Fibroblast of lung (primary cell): ENCODE measurements around the gene TAS2R1. TPM values are rescaled to one million over a fixed set of nuclear protein-coding genes. Genes with fewer than 3 reads are reported as not detected.

Experiments
- DNase-seq, 2 donors: peaks; one replicate each; pipeline versions ENCODE4 v3.0.0 to v3.0.0-alpha.2; 2010; ENCODE audit warnings: low read depth in 2 of 2
- H2AFZ ChIP-seq: 2 replicates; pipeline ENCODE4 v1.5.1; 2012; ENCODE audit warnings: low read length, control low read depth, inconsistent platforms
- H3K27ac ChIP-seq: 2 replicates; pipeline ENCODE4 v1.5.1; 2011; ENCODE audit warnings: low read length, control low read depth; ENCODE audit not compliant: insufficient read depth
- H3K27me3 ChIP-seq: 2 replicates; pipeline ENCODE4 v1.5.1; 2011; ENCODE audit warnings: mild to moderate bottlenecking, low read length; ENCODE audit not compliant: control insufficient read depth, insufficient read depth
- H3K36me3 ChIP-seq: 2 replicates; pipeline ENCODE4 v1.5.1; 2011; ENCODE audit warnings: low read length; ENCODE audit not compliant: control insufficient read depth, insufficient read depth
- H3K4me1 ChIP-seq: 2 replicates; pipeline ENCODE4 v1.5.1; 2011; ENCODE audit warnings: low read length; ENCODE audit not compliant: control insufficient read depth, insufficient read depth; ENCODE audit errors: extremely low read depth
- H3K4me2 ChIP-seq: 2 replicates; pipeline ENCODE4 v1.5.1; 2011; ENCODE audit warnings: low read length, control low read depth; ENCODE audit not compliant: insufficient read depth; ENCODE audit errors: extremely low read depth
- H3K4me3 ChIP-seq, 4 experiments: fragments of 200-600 bp in 1 of 4; sonication (generic) in 1 of 4; replicated peaks in 1 of 4; 2 replicates each; pipeline ENCODE4 v1.5.1; 2011 to 2016; ENCODE audit warnings: low read length in 4 of 4, low read depth in 3 of 4, mild to moderate bottlenecking in 3 of 4, control low read depth in 2 of 4, inconsistent platforms in 1 of 4, mixed read lengths in 1 of 4; ENCODE audit not compliant: insufficient read depth in 1 of 4; ENCODE audit errors: control extremely low read depth in 1 of 4
- H3K79me2 ChIP-seq: 2 replicates; pipeline ENCODE4 v1.5.1; 2012; ENCODE audit warnings: mild to moderate bottlenecking, low read length, inconsistent platforms; ENCODE audit not compliant: control insufficient read depth, insufficient read depth
- H3K9ac ChIP-seq: 2 replicates; pipeline ENCODE4 v1.5.1; 2011; ENCODE audit warnings: mild to moderate bottlenecking, low read length, control low read depth; ENCODE audit not compliant: insufficient read depth
- H3K9me3 ChIP-seq: 2 replicates; pipeline ENCODE4 v1.5.1; 2012; ENCODE audit warnings: low read depth, low read length; ENCODE audit not compliant: control insufficient read depth, insufficient read depth
- H4K20me1 ChIP-seq: 2 replicates; pipeline ENCODE4 v1.5.1; 2011; ENCODE audit warnings: low read length; ENCODE audit not compliant: control insufficient read depth, insufficient read depth; ENCODE audit errors: extremely low read depth
- EZH2 ChIP-seq: IDR thresholded peaks from 2 replicates; pipeline ENCODE4 v1.5.1; 2012; ENCODE audit warnings: low read length, control low read depth, mild to moderate bottlenecking; ENCODE audit errors: missing control alignments
- polyA plus RNA-seq, 2 donors: library from polyadenylated mRNA; depleted of rRNA in 1 of 2; stranded (reverse) in 1 of 2; unstranded in 1 of 2; fragments of >200 nt; gene quantifications; 2 replicates each; pipeline ENCODE4 v1.2.1, GENCODE V29; 2011 to 2012; ENCODE audit warnings: missing spikeins in 1 of 2
- total RNA-seq: library from RNA; depleted of rRNA; stranded (reverse); fragments of >200 nt; gene quantifications from 2 replicates; pipeline ENCODE4 v1.2.1, GENCODE V29; 2014
- TF ChIP-seq, protein P1 (sequence below), 2 donors: IDR thresholded peaks in 1 of 2; conservative IDR thresholded peaks in 1 of 2; 1 replicate in 1 of 2; 2 replicates in 1 of 2; pipeline ENCODE4 v1.5.1; 2011 to 2012; ENCODE audit warnings: low read length in 2 of 2, control low read depth in 1 of 2, inconsistent platforms in 1 of 2, low read depth in 1 of 2, mild to moderate bottlenecking in 1 of 2

Gene TAS2R1
- total and polyA plus RNA-seq, 2 donors (not counting 1 experiment from before 2014, with no cell fraction given): 0.18 TPM; not detected in 1

DNA sequence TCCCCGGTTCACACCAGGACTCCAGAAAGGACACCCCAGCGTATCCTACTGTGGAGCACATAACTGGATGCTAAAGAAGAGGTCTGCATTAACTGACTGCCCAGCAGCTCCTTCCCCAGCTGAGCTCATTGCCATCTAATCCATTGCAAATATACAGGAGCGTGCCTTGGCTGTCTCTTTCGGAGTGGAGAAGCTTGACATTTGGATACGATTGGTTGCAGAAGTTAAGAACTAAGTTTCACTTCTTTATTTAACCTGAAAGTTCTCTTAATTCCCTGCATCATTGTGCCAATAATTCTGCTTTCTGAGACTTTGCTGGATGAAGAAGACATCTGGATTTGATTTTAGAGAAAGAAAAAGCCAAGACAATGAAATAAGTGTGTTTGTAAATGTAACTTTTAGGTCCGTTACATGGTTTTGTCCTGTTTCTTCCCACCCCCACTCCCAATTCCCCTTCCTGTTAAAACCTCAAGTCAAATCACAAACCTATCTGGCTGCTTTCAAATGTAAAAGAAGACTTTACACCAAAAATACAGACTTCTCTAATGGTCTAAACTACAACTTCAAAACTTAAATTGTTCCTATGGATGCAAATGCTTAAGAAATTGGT, 33.9 kb downstream of the TAS2R1 start:
- no peak overlapping the region for H2AFZ ChIP-seq
- H3K36me3 ChIP-seq: no peaks in the 10 kb centered on the region
- H3K4me2 ChIP-seq: no peak overlapping the region
- H3K27ac ChIP-seq: no peak overlapping the region
- no peaks in the 10 kb centered on the region for H3K9me3 ChIP-seq
- H3K9ac ChIP-seq: no peak overlapping the region
- H3K4me3 ChIP-seq: peak overlapping the region in 2 of 4 experiments; percentile 28 to 30
- H3K4me1 ChIP-seq: no peaks in the 10 kb centered on the region
- H3K27me3 ChIP-seq: no peaks in the 10 kb centered on the region
- H3K79me2 ChIP-seq: no peaks in the 10 kb centered on the region
- TF ChIP-seq, protein P1, sequence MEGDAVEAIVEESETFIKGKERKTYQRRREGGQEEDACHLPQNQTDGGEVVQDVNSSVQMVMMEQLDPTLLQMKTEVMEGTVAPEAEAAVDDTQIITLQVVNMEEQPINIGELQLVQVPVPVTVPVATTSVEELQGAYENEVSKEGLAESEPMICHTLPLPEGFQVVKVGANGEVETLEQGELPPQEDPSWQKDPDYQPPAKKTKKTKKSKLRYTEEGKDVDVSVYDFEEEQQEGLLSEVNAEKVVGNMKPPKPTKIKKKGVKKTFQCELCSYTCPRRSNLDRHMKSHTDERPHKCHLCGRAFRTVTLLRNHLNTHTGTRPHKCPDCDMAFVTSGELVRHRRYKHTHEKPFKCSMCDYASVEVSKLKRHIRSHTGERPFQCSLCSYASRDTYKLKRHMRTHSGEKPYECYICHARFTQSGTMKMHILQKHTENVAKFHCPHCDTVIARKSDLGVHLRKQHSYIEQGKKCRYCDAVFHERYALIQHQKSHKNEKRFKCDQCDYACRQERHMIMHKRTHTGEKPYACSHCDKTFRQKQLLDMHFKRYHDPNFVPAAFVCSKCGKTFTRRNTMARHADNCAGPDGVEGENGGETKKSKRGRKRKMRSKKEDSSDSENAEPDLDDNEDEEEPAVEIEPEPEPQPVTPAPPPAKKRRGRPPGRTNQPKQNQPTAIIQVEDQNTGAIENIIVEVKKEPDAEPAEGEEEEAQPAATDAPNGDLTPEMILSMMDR (conservative IDR thresholded peaks at IDR 0.05 in 1 of 2, IDR thresholded peaks at IDR 0.05 in 1 of 2; ENCODE audit: low read depth in 1 of 2, low read length in 2 of 2): no peak
- no peak for TF ChIP-seq EZH2
- peak in 1 of 2 donors; percentile 11 for DNase-seq
- no peaks in the 10 kb centered on the region for H4K20me1 ChIP-seq

DNA sequence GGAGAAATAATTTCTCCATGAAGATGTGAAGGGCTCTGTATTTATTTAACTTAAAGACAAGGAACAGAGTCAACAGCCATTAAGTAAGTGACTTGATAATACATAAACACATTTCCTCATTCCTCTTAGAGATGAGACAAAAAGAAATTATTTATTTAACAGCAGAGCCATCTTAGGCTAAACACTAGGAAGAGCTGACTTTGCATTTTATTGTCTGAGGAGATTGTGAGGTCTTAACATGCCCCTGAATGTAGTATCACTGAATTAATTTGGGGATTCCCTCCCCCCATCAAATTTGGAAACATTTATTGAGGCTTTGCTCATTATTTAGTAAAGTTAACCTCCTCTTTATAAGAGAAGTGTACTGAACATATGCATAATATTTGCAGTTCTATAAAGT, 35.2 kb downstream of the TAS2R1 start:
- no peak overlapping the region for H3K9ac ChIP-seq
- no peaks in the 10 kb centered on the region for H3K27me3 ChIP-seq
- no peaks in the 10 kb centered on the region for H3K9me3 ChIP-seq
- no peak for TF ChIP-seq EZH2
- TF ChIP-seq, protein P1 (conservative IDR thresholded peaks at IDR 0.05 in 1 of 2, IDR thresholded peaks at IDR 0.05 in 1 of 2; ENCODE audit: low read depth in 1 of 2, low read length in 2 of 2): no peak
- no peaks in the 10 kb centered on the region for H3K36me3 ChIP-seq
- no peaks in the 10 kb centered on the region for H3K79me2 ChIP-seq
- no peaks in the 10 kb centered on the region for H4K20me1 ChIP-seq
- no peak overlapping the region for H3K4me2 ChIP-seq
- no peak for DNase-seq
- H3K4me3 ChIP-seq: no peak overlapping the region
- no peaks in the 10 kb centered on the region for H3K4me1 ChIP-seq
- H2AFZ ChIP-seq: no peak overlapping the region
- H3K27ac ChIP-seq: no peak overlapping the region

DNA sequence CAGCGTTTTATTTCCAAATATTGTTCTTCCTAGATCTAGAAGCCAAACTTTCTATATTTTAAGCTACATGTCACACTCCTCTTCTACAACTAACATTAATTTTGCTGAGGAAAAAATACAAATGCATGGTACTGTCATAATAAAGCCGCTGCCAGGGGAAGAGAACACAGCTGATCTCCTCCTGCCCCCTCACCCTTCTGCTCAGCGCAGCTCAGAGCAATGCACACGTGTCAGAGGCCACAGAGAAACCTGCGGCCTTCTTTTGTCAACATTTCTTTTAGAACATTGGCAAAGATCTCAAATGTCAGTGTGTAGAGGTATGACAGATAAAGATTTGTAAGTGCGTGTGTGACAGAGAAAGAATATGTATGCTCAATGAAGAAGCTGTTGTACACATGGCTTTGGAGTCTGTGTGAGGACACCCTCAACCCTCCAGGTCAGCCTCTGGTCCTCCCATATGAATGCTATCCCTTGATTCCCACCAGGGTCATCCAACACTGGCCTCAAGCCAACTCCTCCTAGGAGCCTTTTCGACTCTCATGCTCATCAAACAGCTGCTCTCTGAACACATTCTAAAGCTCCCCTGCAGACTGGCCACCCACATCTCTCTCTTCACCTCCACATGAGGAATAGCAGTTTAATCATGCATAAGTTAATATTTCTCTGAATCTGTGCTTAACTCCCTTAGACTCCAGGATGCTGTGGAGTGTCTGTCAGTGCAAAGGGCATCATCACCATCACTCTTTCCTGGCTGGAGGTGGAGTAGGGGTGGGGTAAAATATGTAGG, 40.9 kb downstream of the TAS2R1 start:
- Histone ChIP-seq H3K79me2 (no peaks in the 10 kb centered on the region), H3K4me1 (no peaks in the 10 kb centered on the region), H4K20me1 (no peaks in the 10 kb centered on the region), H3K9ac (no peak overlapping the region), H3K27ac (no peak overlapping the region), H3K27me3 (no peaks in the 10 kb centered on the region), H3K4me2 (no peak overlapping the region), H3K9me3 (no peaks in the 10 kb centered on the region), H2AFZ (no peak overlapping the region), H3K36me3 (no peaks in the 10 kb centered on the region), H3K4me3 (no peak overlapping the region)
- no peak for DNase-seq
- TF ChIP-seq EZH2: no peak
- TF ChIP-seq, protein P1 (conservative IDR thresholded peaks at IDR 0.05 in 1 of 2, IDR thresholded peaks at IDR 0.05 in 1 of 2; ENCODE audit: low read depth in 1 of 2, low read length in 2 of 2): no peak
